Endothelial cell of umbilical vein (primary cell): ENCODE data around the gene PLA2G4E. TPM values are rescaled to one million over a fixed set of nuclear protein-coding genes. Genes with fewer than 3 reads are reported as not detected.

Experiments
- BruUV-seq: library from RNA; stranded (reverse); fragments of 400-500 nt; replicated peaks from 2 replicates; lab custom pipeline; 2021; lab: Mats Ljungman, UMichigan
- CTCF ChIA-PET: fragments of 300-600, 350-600 bp; sonication (Branson Sonifier 250); formaldehyde crosslinking; loops from one replicate; lab custom pipeline; 2021; ENCODE audit warnings: antibody characterized with exemption, inconsistent platforms; lab: Charles Lee
- POLR2A ChIA-PET: fragments of 300-600, 350-600 bp; sonication (Branson Sonifier 250); formaldehyde crosslinking; loops from one replicate; lab custom pipeline; 2021; ENCODE audit warnings: antibody characterized with exemption, inconsistent platforms; lab: Charles Lee
- DNase-seq: peaks from one replicate; pipeline ENCODE4 v3.0.0-alpha.2; 2011; ENCODE audit warnings: low read depth, low spot score
- FAIRE-seq: peaks from 2 replicates; lab custom pipeline; 2011; peaks lifted over from hg19 to GRCh38; lab: Jason Lieb, UNC
- H2AFZ ChIP-seq: 2 replicates; pipeline ENCODE4 v1.6.0; 2012; ENCODE audit warnings: low read depth, low read length, control low read depth, inconsistent platforms
- H3K27ac ChIP-seq: 2 replicates; pipeline ENCODE4 v1.5.1; 2011; ENCODE audit warnings: low read depth, mild to moderate bottlenecking, control low read depth, low read length, moderate library complexity; ENCODE audit not compliant: insufficient read depth
- H3K27me3 ChIP-seq, 2 experiments: 2 replicates each; pipeline versions ENCODE4 v1.6.0 to v1.6.1; 2011; ENCODE audit warnings: low read length in 2 of 2, mixed read lengths in 1 of 2; ENCODE audit not compliant: control insufficient read depth in 2 of 2, insufficient read depth in 2 of 2
- H3K36me3 ChIP-seq, 2 experiments: 2 replicates in 1 of 2; 3 replicates in 1 of 2; pipeline ENCODE4 v1.5.1; 2011; ENCODE audit warnings: low read length in 2 of 2, mild to moderate bottlenecking in 1 of 2, moderate library complexity in 1 of 2; ENCODE audit not compliant: control insufficient read depth in 2 of 2, insufficient read depth in 2 of 2; ENCODE audit errors: extremely low read depth in 1 of 2
- H3K4me1 ChIP-seq: 3 replicates; pipeline ENCODE4 v1.5.1; 2011; ENCODE audit warnings: mild to moderate bottlenecking, low read length; ENCODE audit not compliant: control insufficient read depth, insufficient read depth; ENCODE audit errors: extremely low read depth
- H3K4me2 ChIP-seq: 2 replicates; pipeline ENCODE4 v1.6.1; 2011; ENCODE audit warnings: low read length, control low read depth, mixed read lengths; ENCODE audit not compliant: insufficient read depth
- H3K4me3 ChIP-seq, 3 experiments: fragments of 200-600 bp in 1 of 3; sonication (generic), shearing (Covaris generic) in 1 of 3; replicated peaks in 1 of 3; 2 replicates each; pipeline ENCODE4 v1.5.1; 2011 to 2016; ENCODE audit warnings: control low read depth in 3 of 3, low read length in 3 of 3, mild to moderate bottlenecking in 2 of 3, inconsistent platforms in 1 of 3, low read depth in 1 of 3, moderate library complexity in 1 of 3; ENCODE audit not compliant: insufficient read depth in 1 of 3
- H3K79me2 ChIP-seq: 2 replicates; pipeline ENCODE4 v1.6.0; 2012; ENCODE audit warnings: low read length, inconsistent platforms; ENCODE audit not compliant: control insufficient read depth, insufficient read depth
- H3K9ac ChIP-seq: replicated peaks from 2 replicates; pipeline ENCODE3; 2011; ENCODE audit warnings: low read length, control low read depth; ENCODE audit not compliant: insufficient read depth; ENCODE audit errors: extremely low read depth
- H3K9me1 ChIP-seq: replicated peaks from 3 replicates; pipeline ENCODE4 v1.6.0; 2011; ENCODE audit warnings: mild to moderate bottlenecking, low read length; ENCODE audit not compliant: control insufficient read depth, insufficient read depth; ENCODE audit errors: extremely low read depth
- H3K9me3 ChIP-seq: replicated peaks from 2 replicates; pipeline ENCODE4 v1.5.1; 2012; ENCODE audit warnings: low read length, inconsistent platforms; ENCODE audit not compliant: control insufficient read depth, insufficient read depth
- H4K20me1 ChIP-seq: replicated peaks from 2 replicates; pipeline ENCODE3; 2011; ENCODE audit warnings: mild to moderate bottlenecking, low read length; ENCODE audit not compliant: control insufficient read depth, insufficient read depth; ENCODE audit errors: extremely low read depth
- CTCF ChIP-seq, 2 donors: IDR thresholded peaks; 1 replicate in 1 of 2; 2 replicates in 1 of 2; pipeline ENCODE4 v1.5.1; 2011; ENCODE audit warnings: low read length in 2 of 2, mild to moderate bottlenecking in 2 of 2, moderate library complexity in 2 of 2, control low read depth in 1 of 2, inconsistent platforms in 1 of 2, low read depth in 1 of 2; ENCODE audit not compliant: insufficient read depth in 1 of 2; ENCODE audit errors: extremely low read depth in 1 of 2
- EZH2 ChIP-seq: IDR thresholded peaks from 2 replicates; pipeline ENCODE4 v1.6.1; 2012; ENCODE audit warnings: borderline replicate concordance, low read depth, mild to moderate bottlenecking, moderate library complexity, low read length, inconsistent platforms; ENCODE audit not compliant: severe bottlenecking
- FOS ChIP-seq: IDR thresholded peaks from 2 replicates; pipeline ENCODE4 v1.6.1; 2011; ENCODE audit warnings: mild to moderate bottlenecking, low read length, moderate library complexity, borderline replicate concordance; ENCODE audit not compliant: insufficient read depth
- GATA2 ChIP-seq: IDR thresholded peaks from 2 replicates; pipeline ENCODE4 v1.7.0; 2011; ENCODE audit warnings: low read depth, mild to moderate bottlenecking, moderate library complexity, mixed read lengths, low read length; ENCODE audit not compliant: insufficient read length, insufficient read depth
- JUN ChIP-seq: IDR thresholded peaks from 2 replicates; pipeline ENCODE4 v1.6.1; 2011; ENCODE audit warnings: borderline replicate concordance, low read depth; ENCODE audit not compliant: insufficient read length, insufficient read depth
- MYC ChIP-seq: IDR thresholded peaks from one replicate; pipeline ENCODE4 v1.6.1; 2011; ENCODE audit warnings: mild to moderate bottlenecking, low read depth, low read length
- POLR2A ChIP-seq: IDR thresholded peaks from 2 replicates; pipeline ENCODE4 v1.6.1; 2012; ENCODE audit warnings: low read depth, mild to moderate bottlenecking, control low read depth, low read length
- POLR2AphosphoS5 ChIP-seq: IDR thresholded peaks from 2 replicates; pipeline ENCODE4 v1.6.1; 2012; ENCODE audit warnings: low read depth, mild to moderate bottlenecking, control low read depth, low read length, moderate library complexity; ENCODE audit not compliant: insufficient read depth
- dilution Hi-C: fragments of 300-500 bp; cut with MboI; formaldehyde crosslinking; loops from one replicate; pipeline ENCODE4 v1.15.0; 2019; ENCODE audit warnings: low sequenced_read_pairs; ENCODE audit not compliant: extremely low pct_ligation_motif_present
- intact Hi-C: fragments of 100-400 bp; cut with micrococcal nuclease; formaldehyde crosslinking; loops from one replicate; pipeline ENCODE4 v1.10.0; 2022
- polyA plus RNA-seq, 4 experiments: library from polyadenylated mRNA; depleted of rRNA in 3 of 4; stranded (reverse) in 3 of 4; unstranded in 1 of 4; fragments of >200 nt; gene quantifications; 2 replicates each; pipeline versions ENCODE4 v1.2.1 to v1.2.3, GENCODE V29; 2011 to 2012; ENCODE audit warnings: missing spikeins in 1 of 4
- total RNA-seq: library from RNA; stranded (reverse); gene quantifications from 2 replicates; pipeline ENCODE4 v1.2.3, GENCODE V29; 2021
- TF ChIP-seq, protein P1 (sequence below): IDR thresholded peaks from 2 replicates; pipeline ENCODE4 v1.6.1; 2011; ENCODE audit not compliant: insufficient read depth, insufficient read length

Gene PLA2G4E
- total and polyA plus RNA-seq, 2 donors (not counting 3 experiments of a cell fraction or from before 2014, with no cell fraction given) = not detected

DNA sequence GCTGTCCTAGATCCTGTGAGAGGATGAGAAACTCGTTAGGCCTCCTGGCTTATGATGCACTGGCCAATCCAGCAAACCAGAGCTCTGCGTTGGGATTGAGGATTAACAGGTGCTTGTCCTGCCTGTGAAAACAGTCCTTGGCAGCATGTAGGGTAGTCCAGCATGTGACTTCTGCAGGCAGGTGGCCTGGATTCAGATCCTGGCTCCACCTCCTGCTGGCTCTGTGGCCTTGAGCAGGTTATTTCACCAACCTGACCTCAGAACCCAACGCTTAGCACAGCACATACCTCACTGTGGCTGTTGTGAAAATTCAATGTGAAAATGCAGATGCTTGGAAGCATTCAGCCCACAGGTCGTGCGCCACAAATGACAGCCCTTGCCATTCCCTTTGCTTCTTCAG lies 40.0 kb upstream of the PLA2G4E start:
- H3K27me3 ChIP-seq = peaks cover 0 to 4% of the 10 kb centered on the region in 2 experiments
- H4K20me1 ChIP-seq = no peaks in the 10 kb centered on the region
- no peaks in the 10 kb centered on the region for H3K9me1 ChIP-seq
- CTCF ChIA-PET = interaction anchor here (0.8 to 3.4 kb wide), 5 partner anchors 8 to 73 kb away, joined by 3 to 22 read pairs (median 4); no protein-coding TSS in a partner anchor
- dilution Hi-C loops (no loop called here), intact Hi-C loops (no loop called here)
- POLR2A ChIA-PET = no interaction called here
- no peak overlapping the region for H3K9ac ChIP-seq
- no peak overlapping the region for H3K4me2 ChIP-seq
- H3K4me3 ChIP-seq = no peak overlapping the region
- TF ChIP-seq JUN = no peak
- TF ChIP-seq EZH2 = no peak
- TF ChIP-seq POLR2AphosphoS5 = no peak
- TF ChIP-seq GATA2 = no peak
- no peak for TF ChIP-seq FOS
- no peak for TF ChIP-seq POLR2A
- TF ChIP-seq, protein P1, sequence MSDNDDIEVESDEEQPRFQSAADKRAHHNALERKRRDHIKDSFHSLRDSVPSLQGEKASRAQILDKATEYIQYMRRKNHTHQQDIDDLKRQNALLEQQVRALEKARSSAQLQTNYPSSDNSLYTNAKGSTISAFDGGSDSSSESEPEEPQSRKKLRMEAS = no peak
- no peak for TF ChIP-seq CTCF (IDR thresholded peaks at IDR 0.05; ENCODE audit: extremely low read depth in 1 of 2, insufficient read depth in 1 of 2, low read depth in 1 of 2, low read length in 2 of 2)
- no peak for TF ChIP-seq MYC
- no peak overlapping the region for H3K27ac ChIP-seq
- DNase-seq (no peak), FAIRE-seq (no peak)
- H3K4me1 ChIP-seq = peaks cover 4% of the 10 kb centered on the region
- H2AFZ ChIP-seq = no peak overlapping the region
- H3K36me3 ChIP-seq = no peaks in the 10 kb centered on the region
- H3K9me3 ChIP-seq = no peaks in the 10 kb centered on the region
- H3K79me2 ChIP-seq = no peaks in the 10 kb centered on the region
- BruUV-seq = no TSS peak
